Measurements from ENCODE around the gene RNF220.

DNA sequence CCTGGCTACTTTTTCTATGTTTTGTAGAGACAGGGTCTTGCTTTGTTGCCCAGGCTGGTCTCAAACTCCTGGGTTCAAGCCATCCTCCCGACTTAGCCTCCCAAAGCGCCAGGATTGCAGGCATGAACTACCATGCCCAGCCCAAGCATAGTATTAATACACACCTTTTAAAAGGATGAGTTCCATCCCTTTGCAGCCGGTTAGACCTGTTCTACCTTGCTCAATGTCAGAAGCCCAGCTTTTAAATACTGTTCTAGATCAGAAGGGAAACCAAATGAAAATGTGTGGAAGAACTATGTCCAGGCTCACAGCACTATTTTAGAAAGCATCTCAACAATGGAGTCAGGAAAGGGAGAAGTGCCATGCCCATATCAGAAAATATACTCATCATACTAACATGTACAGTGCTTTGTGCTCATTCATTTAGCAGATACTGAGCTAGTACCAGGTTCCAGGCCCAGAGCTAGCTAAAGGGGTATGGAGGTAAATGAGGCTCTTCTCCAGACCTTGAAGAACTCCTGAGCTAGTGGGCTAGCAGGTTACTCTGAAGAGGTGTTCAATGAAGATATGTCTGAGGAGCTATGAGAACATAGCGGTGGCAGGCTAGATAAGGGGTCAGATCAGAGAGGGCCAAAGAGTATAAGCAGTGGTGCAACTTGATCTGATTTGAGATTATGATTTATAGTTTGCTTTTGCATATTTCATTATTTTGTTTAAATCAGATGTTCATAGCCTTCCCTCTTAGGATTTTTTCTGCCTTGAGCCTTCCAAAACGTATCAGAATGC lies 78.2 kb downstream of the RNF220 start:
- TF ChIP-seq POLR2AphosphoS5 (IDR thresholded peaks at IDR 0.05), result no peak
- TF ChIP-seq EP300 (IDR thresholded peaks at IDR 0.05; ENCODE audit: low read depth), result no peak
- TF ChIP-seq, protein P1, sequence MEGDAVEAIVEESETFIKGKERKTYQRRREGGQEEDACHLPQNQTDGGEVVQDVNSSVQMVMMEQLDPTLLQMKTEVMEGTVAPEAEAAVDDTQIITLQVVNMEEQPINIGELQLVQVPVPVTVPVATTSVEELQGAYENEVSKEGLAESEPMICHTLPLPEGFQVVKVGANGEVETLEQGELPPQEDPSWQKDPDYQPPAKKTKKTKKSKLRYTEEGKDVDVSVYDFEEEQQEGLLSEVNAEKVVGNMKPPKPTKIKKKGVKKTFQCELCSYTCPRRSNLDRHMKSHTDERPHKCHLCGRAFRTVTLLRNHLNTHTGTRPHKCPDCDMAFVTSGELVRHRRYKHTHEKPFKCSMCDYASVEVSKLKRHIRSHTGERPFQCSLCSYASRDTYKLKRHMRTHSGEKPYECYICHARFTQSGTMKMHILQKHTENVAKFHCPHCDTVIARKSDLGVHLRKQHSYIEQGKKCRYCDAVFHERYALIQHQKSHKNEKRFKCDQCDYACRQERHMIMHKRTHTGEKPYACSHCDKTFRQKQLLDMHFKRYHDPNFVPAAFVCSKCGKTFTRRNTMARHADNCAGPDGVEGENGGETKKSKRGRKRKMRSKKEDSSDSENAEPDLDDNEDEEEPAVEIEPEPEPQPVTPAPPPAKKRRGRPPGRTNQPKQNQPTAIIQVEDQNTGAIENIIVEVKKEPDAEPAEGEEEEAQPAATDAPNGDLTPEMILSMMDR (IDR thresholded peaks at IDR 0.05), result no peak
